NB4 (cell line): ENCODE results near the gene HLA-DMA.

Experiments used
- MYC ChIP-seq: IDR thresholded peaks from 2 replicates; pipeline ENCODE4 v1.6.1; 2011; ENCODE audit warnings: low read depth, low read length
- POLR2A ChIP-seq: IDR thresholded peaks from 2 replicates; pipeline ENCODE4 v1.6.1; 2011; ENCODE audit warnings: mild to moderate bottlenecking; ENCODE audit not compliant: insufficient read length; ENCODE audit errors: extremely low read depth
- TF ChIP-seq, protein P1 (sequence below): IDR thresholded peaks from one replicate; pipeline ENCODE4 v1.5.1; 2012; ENCODE audit warnings: low read depth, low read length
- TF ChIP-seq, protein P2 (sequence below): IDR thresholded peaks from 2 replicates; pipeline ENCODE4 v1.6.1; 2011; ENCODE audit warnings: low read depth, low read length

DNA sequence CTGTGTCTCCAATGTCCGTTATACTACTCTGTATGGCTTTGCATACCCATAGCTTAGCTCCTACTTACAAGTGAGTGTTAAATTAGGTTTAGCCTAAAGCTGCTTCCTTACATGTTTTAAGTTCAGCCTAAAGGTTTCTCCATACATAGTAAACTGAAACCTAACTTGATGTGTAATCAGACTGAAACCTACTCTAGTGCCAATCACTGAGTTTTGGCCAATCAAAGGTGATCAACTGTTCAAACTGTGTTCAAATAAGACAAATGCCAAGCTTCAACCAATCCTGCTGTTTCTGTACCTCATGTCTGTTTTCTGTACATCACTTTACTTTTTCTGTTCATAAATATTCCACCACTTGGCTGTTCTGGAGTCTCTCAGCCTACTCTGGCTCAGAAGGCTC, 36.5 kb upstream of the HLA-DMA start:
- TF ChIP-seq, protein P1, sequence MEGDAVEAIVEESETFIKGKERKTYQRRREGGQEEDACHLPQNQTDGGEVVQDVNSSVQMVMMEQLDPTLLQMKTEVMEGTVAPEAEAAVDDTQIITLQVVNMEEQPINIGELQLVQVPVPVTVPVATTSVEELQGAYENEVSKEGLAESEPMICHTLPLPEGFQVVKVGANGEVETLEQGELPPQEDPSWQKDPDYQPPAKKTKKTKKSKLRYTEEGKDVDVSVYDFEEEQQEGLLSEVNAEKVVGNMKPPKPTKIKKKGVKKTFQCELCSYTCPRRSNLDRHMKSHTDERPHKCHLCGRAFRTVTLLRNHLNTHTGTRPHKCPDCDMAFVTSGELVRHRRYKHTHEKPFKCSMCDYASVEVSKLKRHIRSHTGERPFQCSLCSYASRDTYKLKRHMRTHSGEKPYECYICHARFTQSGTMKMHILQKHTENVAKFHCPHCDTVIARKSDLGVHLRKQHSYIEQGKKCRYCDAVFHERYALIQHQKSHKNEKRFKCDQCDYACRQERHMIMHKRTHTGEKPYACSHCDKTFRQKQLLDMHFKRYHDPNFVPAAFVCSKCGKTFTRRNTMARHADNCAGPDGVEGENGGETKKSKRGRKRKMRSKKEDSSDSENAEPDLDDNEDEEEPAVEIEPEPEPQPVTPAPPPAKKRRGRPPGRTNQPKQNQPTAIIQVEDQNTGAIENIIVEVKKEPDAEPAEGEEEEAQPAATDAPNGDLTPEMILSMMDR = no peak
- TF ChIP-seq, protein P2, sequence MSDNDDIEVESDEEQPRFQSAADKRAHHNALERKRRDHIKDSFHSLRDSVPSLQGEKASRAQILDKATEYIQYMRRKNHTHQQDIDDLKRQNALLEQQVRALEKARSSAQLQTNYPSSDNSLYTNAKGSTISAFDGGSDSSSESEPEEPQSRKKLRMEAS = no peak
- TF ChIP-seq POLR2A = no peak
- no peak for TF ChIP-seq MYC
